NCI-H1105 (cell line): ENCODE measurements around the gene FBLN1.
"Not testable (repeated sequence)": the region's sequence is repeated elsewhere in the genome, so short reads cannot be mapped to it uniquely, and the experiment has no call there.

Experiments
- DNase-seq: peaks from one replicate; lab custom pipeline; 2025; lab: John Stamatoyannopoulos, UW

The FBLN1 gene

GRCh38 chr22:45612940-45613339, 110.3 kb downstream of the FBLN1 start:
- DNase-seq: no peak

GRCh38 chr22:45615364-45615763, 112.7 kb downstream of the FBLN1 start:
- no peak for DNase-seq

- no peak for DNase-seq
Observed at GRCh38 chr22:45616432-45616831, 113.7 kb downstream of the FBLN1 start.

GRCh38 chr22:45617948-45618347, 115.3 kb downstream of the FBLN1 start:
- no peak for DNase-seq

- no peak for DNase-seq
Observed at GRCh38 chr22:45620706-45621105, 118.0 kb downstream of the FBLN1 start.

- DNase-seq: no peak
Observed at GRCh38 chr22:45621836-45622600, 119.3 kb downstream of the FBLN1 start.

- DNase-seq: not testable (repeated sequence)
Observed at GRCh38 chr22:45623464-45624145, 120.9 kb downstream of the FBLN1 start.

- DNase-seq: no peak
Observed at GRCh38 chr22:45626198-45626651, 123.5 kb downstream of the FBLN1 start.

- no peak for DNase-seq
Observed at GRCh38 chr22:45627489-45628233, 125.0 kb downstream of the FBLN1 start.

GRCh38 chr22:45628515-45628914, 125.8 kb downstream of the FBLN1 start:
- DNase-seq: no peak

- DNase-seq: no peak
Observed at GRCh38 chr22:45629469-45630089, 126.9 kb downstream of the FBLN1 start.

GRCh38 chr22:45630436-45630835, 127.8 kb downstream of the FBLN1 start:
- DNase-seq: no peak

GRCh38 chr22:45631140-45631840, 128.6 kb downstream of the FBLN1 start:
- no peak for DNase-seq

- no peak for DNase-seq
Observed at GRCh38 chr22:45631841-45632238, 129.2 kb downstream of the FBLN1 start.

GRCh38 chr22:45632791-45633515, 130.3 kb downstream of the FBLN1 start:
- no peak for DNase-seq

- no peak for DNase-seq
Observed at GRCh38 chr22:45636683-45637082, 134.0 kb downstream of the FBLN1 start.

GRCh38 chr22:45638197-45638596, 135.5 kb downstream of the FBLN1 start:
- no peak for DNase-seq

- peak; percentile 19 for DNase-seq
Observed at GRCh38 chr22:45638834-45639746, 136.4 kb downstream of the FBLN1 start.

GRCh38 chr22:45639747-45640102, 137.0 kb downstream of the FBLN1 start:
- DNase-seq: no peak
